Esophagus squamous epithelium (tissue), 4 donors: ENCODE data around the gene DTX4.

Experiments used
- CTCF ChIP-seq, 6 experiments: fragments of 450-650 bp in 4 of 6; fragments of 200-600 bp in 2 of 6; sonication (generic) in 2 of 6; IDR thresholded peaks; one replicate each; pipeline ENCODE4 v1.5.1; 2016 to 2019; ENCODE audit warnings: antibody characterized with exemption in 6 of 6, mild to moderate bottlenecking in 4 of 6, moderate library complexity in 4 of 6
- POLR2A ChIP-seq, 4 donors: fragments of 450-650 bp; IDR thresholded peaks; one replicate each; pipeline ENCODE4 v1.6.1; 2017; ENCODE audit warnings: antibody characterized with exemption in 4 of 4, mild to moderate bottlenecking in 4 of 4, moderate library complexity in 3 of 4

GRCh38 chr11:59216641-59217564 is 45.0 kb downstream of the DTX4 start:
- TF ChIP-seq CTCF (IDR thresholded peaks at IDR 0.05) (no peak), POLR2A (IDR thresholded peaks at IDR 0.05) (no peak)
